GM18511 (cell line): Measurements from ENCODE around the gene DLG4.
"Not testable (repeated sequence)": the region's sequence is repeated elsewhere in the genome, so short reads cannot be mapped to it uniquely, and the experiment has no call there.

ENCODE experiments used
- ATAC-seq: cut with Tn5 transposase; IDR thresholded peaks from one replicate; pipeline ENCODE4 v1.9.1; 2021; ENCODE audit warnings: mild to moderate bottlenecking, moderate library complexity; ENCODE audit not compliant: unreplicated experiment

The DLG4 gene

GRCh38 chr17:7190276-7190917 lies 29.2 kb downstream of the DLG4 start:
- no peak for ATAC-seq

- ATAC-seq = no peak
Measured at GRCh38 chr17:7186241-7186640, 33.4 kb downstream of the DLG4 start.

- no peak for ATAC-seq
Measured at GRCh38 chr17:7184647-7185046, 35.0 kb downstream of the DLG4 start.

- ATAC-seq = no peak
Measured at GRCh38 chr17:7184091-7184488, 35.5 kb downstream of the DLG4 start.

GRCh38 chr17:7183433-7184090 lies 36.1 kb downstream of the DLG4 start:
- no peak for ATAC-seq

- ATAC-seq = not testable (repeated sequence)
Measured at GRCh38 chr17:7182101-7182500, 37.5 kb downstream of the DLG4 start.

- ATAC-seq = no peak
Measured at GRCh38 chr17:7179317-7180254, 40.0 kb downstream of the DLG4 start, which contains the start of gene ASGR1. Gene ASGR1 (minus strand): TSS chr17:7179370. CDS start chr17:7178563, 807 bp downstream.

- ATAC-seq = no peak
Measured at GRCh38 chr17:7178973-7179316, 40.7 kb downstream of the DLG4 start.

- no peak for ATAC-seq
Measured at GRCh38 chr17:7177954-7178477, 41.6 kb downstream of the DLG4 start.

- ATAC-seq = no peak
Measured at GRCh38 chr17:7177191-7177953, 42.3 kb downstream of the DLG4 start.

- no peak for ATAC-seq
Measured at GRCh38 chr17:7176841-7177190, 42.8 kb downstream of the DLG4 start.

GRCh38 chr17:7176107-7176840 lies 43.4 kb downstream of the DLG4 start:
- ATAC-seq = no peak

- ATAC-seq = no peak
Measured at GRCh38 chr17:7175330-7175733, 44.3 kb downstream of the DLG4 start.

- no peak for ATAC-seq
Measured at GRCh38 chr17:7174603-7175326, 44.9 kb downstream of the DLG4 start.

GRCh38 chr17:7173687-7174602 lies 45.7 kb downstream of the DLG4 start:
- ATAC-seq = no peak

- ATAC-seq = not testable (repeated sequence)
Measured at GRCh38 chr17:7172522-7173191, 47.0 kb downstream of the DLG4 start.

GRCh38 chr17:7169565-7169908 lies 50.1 kb downstream of the DLG4 start:
- not testable (repeated sequence) for ATAC-seq
